Activated CD4-positive, alpha-beta memory T cell treated with anti-CD3 and anti-CD28 coated beads, Interleukin-2, amount 10 ng/mL, durations not matched to agents 7 days and 5 days (primary cell): Measurements from ENCODE around the gene SCART1. TPM values are rescaled to one million over a fixed set of nuclear protein-coding genes. Genes with fewer than 3 reads are reported as not detected.

Experiments
- CTCF ChIA-PET: fragments of 350-600 bp; sonication (Branson Sonifier 250); formaldehyde crosslinking; loops from one replicate; lab custom pipeline; 2021; ENCODE audit warnings: antibody characterized with exemption, inconsistent platforms; lab: Charles Lee
- POLR2A ChIA-PET: fragments of 350-600 bp; sonication (Branson Sonifier 250); formaldehyde crosslinking; loops from one replicate; lab custom pipeline; 2021; ENCODE audit warnings: antibody characterized with exemption; lab: Charles Lee
- DNase-seq: peaks from one replicate; pipeline ENCODE4 v3.0.0-alpha.2; 2020
- H3K27ac Mint-ChIP-seq: one replicate; pipeline ENCODE4 v1.8.0; 2021; ENCODE audit warnings: mild to moderate bottlenecking, mixed read lengths
- H3K27me3 Mint-ChIP-seq: one replicate; pipeline ENCODE4 v1.8.0; 2021; ENCODE audit warnings: mixed read lengths
- H3K36me3 Mint-ChIP-seq: one replicate; pipeline ENCODE4 v1.8.0; 2021; ENCODE audit warnings: low read depth, mixed read lengths
- H3K4me1 Mint-ChIP-seq: one replicate; pipeline ENCODE4 v1.8.0; 2021; ENCODE audit warnings: mixed read lengths
- H3K4me3 Mint-ChIP-seq: one replicate; pipeline ENCODE4 v1.8.0; 2021; ENCODE audit warnings: mild to moderate bottlenecking, mixed read lengths
- H3K9me3 Mint-ChIP-seq: one replicate; pipeline ENCODE4 v1.8.0; 2021; ENCODE audit warnings: mixed read lengths
- total RNA-seq, 2 experiments: library from RNA; stranded (reverse); gene quantifications; one replicate each; pipeline ENCODE4 v1.2.3, GENCODE V29; 2021

SCART1 gene
- total RNA-seq, 2 experiments from 2014 or later: 15.3 to 15.4 TPM

GRCh38 chr10:133451346-133451745, 2.4 kb upstream of the SCART1 start:
- Mint-ChIP-seq H3K27ac (no peak overlapping the region), H3K27me3 (peaks cover 20% of the 10 kb centered on the region), H3K36me3 (peaks cover 25% of the 10 kb centered on the region), H3K9me3 (peaks cover 28% of the 10 kb centered on the region), H3K4me3 (no peak overlapping the region), H3K4me1 (peaks cover 2% of the 10 kb centered on the region)
- no peak for DNase-seq
- ChIA-PET CTCF (interaction anchor here (1.2 to 1.4 kb wide), 2 partner anchors 13 to 69 kb away, joined by 4 to 5 read pairs; no protein-coding TSS in a partner anchor), POLR2A (interaction anchor here (1.2 kb wide), 1 partner anchor 9 kb away, joined by 3 read pairs; no protein-coding TSS in a partner anchor)

GRCh38 chr10:133452453-133452852, 1.3 kb upstream of the SCART1 start:
- H3K27ac Mint-ChIP-seq: no peak overlapping the region
- peaks cover 17% of the 10 kb centered on the region for H3K36me3 Mint-ChIP-seq
- H3K4me3 Mint-ChIP-seq: no peak overlapping the region
- H3K4me1 Mint-ChIP-seq: peaks cover 2% of the 10 kb centered on the region
- peaks cover 18% of the 10 kb centered on the region for H3K27me3 Mint-ChIP-seq
- peaks cover 20% of the 10 kb centered on the region for H3K9me3 Mint-ChIP-seq
- ChIA-PET CTCF (no interaction called here), POLR2A (no interaction called here)
- DNase-seq: no peak

- Mint-ChIP-seq H3K4me1 (peaks cover 2% of the 10 kb centered on the region), H3K27ac (no peak overlapping the region), H3K36me3 (peaks cover 2% of the 10 kb centered on the region), H3K9me3 (peaks cover 2% of the 10 kb centered on the region), H3K27me3 (peaks cover 6% of the 10 kb centered on the region), H3K4me3 (peak overlapping the region; percentile 32)
- no peak for DNase-seq
- ChIA-PET CTCF (interaction anchor here (1.0 kb wide), 1 partner anchor 16 kb away, joined by 3 read pairs; no protein-coding TSS in a partner anchor), POLR2A (no interaction called here)
These were observed 604 bp downstream of the SCART1 start for GRCh38 chr10:133454204-133454893.

- no peaks in the 10 kb centered on the region for H3K36me3 Mint-ChIP-seq
- no peak overlapping the region for H3K4me3 Mint-ChIP-seq
- ChIA-PET POLR2A (no interaction called here), CTCF (no interaction called here)
- DNase-seq: no peak
- peaks cover 2% of the 10 kb centered on the region for H3K4me1 Mint-ChIP-seq
- no peak overlapping the region for H3K27ac Mint-ChIP-seq
- no peaks in the 10 kb centered on the region for H3K9me3 Mint-ChIP-seq
- H3K27me3 Mint-ChIP-seq: peaks cover 4% of the 10 kb centered on the region
These were observed 1.5 kb downstream of the SCART1 start for GRCh38 chr10:133455196-133455595.

- no peaks in the 10 kb centered on the region for H3K9me3 Mint-ChIP-seq
- H3K4me3 Mint-ChIP-seq: no peak overlapping the region
- peak; percentile 14 for DNase-seq
- ChIA-PET POLR2A (no interaction called here), CTCF (no interaction called here)
- H3K36me3 Mint-ChIP-seq: no peaks in the 10 kb centered on the region
- H3K27ac Mint-ChIP-seq: no peak overlapping the region
- peaks cover 4% of the 10 kb centered on the region for H3K27me3 Mint-ChIP-seq
- peaks cover 2% of the 10 kb centered on the region for H3K4me1 Mint-ChIP-seq
These were observed 1.9 kb downstream of the SCART1 start for GRCh38 chr10:133455611-133456031.

DNA sequence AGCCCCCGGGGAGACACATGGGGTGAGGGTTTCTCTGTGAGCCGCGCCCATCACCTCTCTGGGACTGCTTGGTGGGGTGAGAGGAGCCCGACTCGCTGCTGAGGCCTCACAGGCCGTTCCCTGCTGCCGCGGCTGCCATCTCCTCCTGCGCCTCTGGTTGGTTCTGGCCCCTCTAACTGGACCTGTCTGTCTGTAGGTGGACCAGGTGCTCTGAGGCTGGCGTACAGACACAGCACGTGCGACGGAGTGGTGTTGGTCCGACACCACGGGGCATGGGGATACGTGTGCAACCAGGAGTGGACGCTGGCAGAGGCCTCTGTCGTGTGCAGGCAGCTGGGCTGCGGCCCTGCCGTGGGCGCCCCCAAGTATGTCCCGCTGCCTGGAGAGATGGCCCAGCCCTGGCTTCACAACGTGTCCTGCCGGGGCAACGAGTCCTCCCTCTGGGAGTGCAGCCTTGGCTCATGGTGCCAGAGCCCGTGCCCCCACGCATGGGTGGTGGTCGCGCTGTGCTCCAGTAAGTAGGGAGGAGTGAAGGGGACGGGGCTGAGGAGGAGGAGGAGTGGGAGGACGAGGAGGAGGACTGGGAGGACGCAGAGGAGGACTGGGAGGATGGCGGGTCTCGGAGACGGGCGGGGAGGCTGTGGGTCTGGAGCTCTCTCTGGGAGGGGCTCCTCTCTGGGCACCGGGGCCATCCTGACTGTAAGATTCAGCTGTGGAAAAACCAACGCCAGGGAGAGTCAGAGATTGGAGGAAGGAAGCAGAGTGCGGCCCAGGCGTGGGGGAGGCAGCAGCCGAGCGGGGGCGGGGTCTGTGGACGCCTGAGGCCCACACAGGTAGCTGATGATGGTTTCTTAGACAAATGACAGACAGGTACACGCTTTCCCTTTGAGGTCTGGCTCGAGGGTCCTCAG, 2.6 kb downstream of the SCART1 start:
- DNase-seq: no peak

DNA sequence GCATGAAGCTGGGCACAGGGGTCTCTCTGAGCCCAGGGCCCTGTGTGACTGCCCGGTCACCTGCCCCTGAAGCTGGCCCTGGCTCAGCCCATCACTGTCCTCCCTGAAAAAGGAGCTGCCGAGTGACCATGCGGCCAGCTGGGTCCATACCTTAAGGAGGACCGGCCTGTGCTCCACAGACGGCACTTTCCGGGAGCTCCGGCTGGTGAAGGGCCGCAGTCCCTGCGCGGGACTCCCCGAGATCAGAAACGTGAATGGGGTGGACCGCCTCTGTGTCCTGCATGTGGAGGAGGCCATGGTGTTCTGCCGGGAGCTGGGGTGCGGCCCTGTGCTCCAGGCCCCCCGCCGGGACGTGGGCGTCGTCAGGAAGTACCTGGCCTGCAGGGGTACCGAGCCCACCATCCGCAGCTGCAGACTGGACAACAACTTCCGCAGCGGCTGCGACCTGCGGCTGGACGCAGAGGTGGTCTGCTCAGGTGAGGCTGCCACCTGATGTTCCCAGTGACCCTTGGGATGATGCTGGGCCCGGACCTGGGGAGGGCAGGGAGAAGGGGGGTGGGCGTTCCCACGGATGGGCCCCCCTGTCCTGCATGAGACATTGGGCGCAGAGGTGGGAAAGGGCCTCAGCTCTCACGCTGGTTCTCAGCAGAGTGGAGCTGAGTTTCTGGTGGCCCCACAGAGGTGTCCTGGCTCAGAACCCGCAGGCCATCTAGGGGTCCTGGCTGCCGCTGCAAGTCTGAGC, 3.5 kb downstream of the SCART1 start:
- ChIA-PET POLR2A (interaction anchor here (0.8 kb wide), 1 partner anchor 9 kb away, joined by 4 read pairs; no protein-coding TSS in a partner anchor), CTCF (no interaction called here)
- H3K27me3 Mint-ChIP-seq: peaks cover 4% of the 10 kb centered on the region
- DNase-seq: peak; percentile 12
- no peaks in the 10 kb centered on the region for H3K36me3 Mint-ChIP-seq
- peaks cover 2% of the 10 kb centered on the region for H3K4me1 Mint-ChIP-seq
- H3K9me3 Mint-ChIP-seq: no peaks in the 10 kb centered on the region
- H3K4me3 Mint-ChIP-seq: no peak overlapping the region
- no peak overlapping the region for H3K27ac Mint-ChIP-seq

More for the DNA sequence above, 2.6 kb downstream of the SCART1 start:
- Mint-ChIP-seq H3K4me1 (peaks cover 2% of the 10 kb centered on the region), H3K27me3 (peaks cover 4% of the 10 kb centered on the region), H3K36me3 (no peaks in the 10 kb centered on the region), H3K27ac (no peak overlapping the region), H3K9me3 (no peaks in the 10 kb centered on the region), H3K4me3 (no peak overlapping the region)
- CTCF ChIA-PET: no interaction called here
- POLR2A ChIA-PET: interaction anchor here (0.8 kb wide), 1 partner anchor 10 kb away, joined by 4 read pairs; no protein-coding TSS in a partner anchor

- H3K9me3 Mint-ChIP-seq: no peaks in the 10 kb centered on the region
- H3K27me3 Mint-ChIP-seq: peaks cover 3% of the 10 kb centered on the region
- no peaks in the 10 kb centered on the region for H3K36me3 Mint-ChIP-seq
- ChIA-PET CTCF (no interaction called here), POLR2A (no interaction called here)
- peaks cover 2% of the 10 kb centered on the region for H3K4me1 Mint-ChIP-seq
- no peak for DNase-seq
- no peak overlapping the region for H3K4me3 Mint-ChIP-seq
- no peak overlapping the region for H3K27ac Mint-ChIP-seq
These were observed 4.4 kb downstream of the SCART1 start for GRCh38 chr10:133458021-133458709.

DNA sequence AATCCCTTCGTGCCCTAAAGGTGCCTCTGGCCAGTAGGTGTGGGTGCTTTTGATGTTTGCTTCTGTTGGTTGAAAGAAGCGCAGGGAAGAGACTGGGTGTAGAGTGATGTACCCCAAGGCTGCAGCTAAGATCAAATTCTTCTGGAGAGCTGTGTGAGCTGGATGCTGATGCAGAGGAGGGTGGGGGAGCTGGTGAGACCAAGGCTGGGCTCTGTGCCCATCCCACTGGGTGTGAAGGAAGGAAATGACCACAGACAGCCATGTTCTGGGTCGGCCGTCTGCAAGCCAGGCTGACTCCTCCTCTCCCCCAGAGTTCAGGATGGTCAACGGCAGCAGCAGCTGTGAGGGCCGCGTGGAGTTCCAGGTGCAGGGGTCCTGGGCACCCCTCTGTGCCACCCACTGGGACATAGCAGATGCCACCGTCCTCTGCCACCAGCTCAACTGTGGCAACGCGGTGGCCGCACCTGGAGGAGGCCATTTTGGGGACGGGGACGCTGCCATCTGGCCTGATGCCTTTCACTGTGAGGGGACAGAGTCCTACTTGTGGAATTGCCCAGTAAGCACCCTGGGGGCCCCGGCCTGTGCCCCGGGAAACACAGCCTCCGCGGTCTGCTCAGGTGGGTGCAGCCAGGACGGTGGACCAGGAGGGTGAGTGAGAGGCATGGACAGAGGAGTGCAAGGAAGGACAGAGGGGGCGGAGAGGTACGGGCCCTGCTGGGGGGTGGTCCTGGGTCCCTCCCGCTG, 5.1 kb downstream of the SCART1 start:
- no peak overlapping the region for H3K4me3 Mint-ChIP-seq
- no peak overlapping the region for H3K27ac Mint-ChIP-seq
- no peaks in the 10 kb centered on the region for H3K36me3 Mint-ChIP-seq
- POLR2A ChIA-PET: no interaction called here
- no peak for DNase-seq
- no peaks in the 10 kb centered on the region for H3K4me1 Mint-ChIP-seq
- no peaks in the 10 kb centered on the region for H3K27me3 Mint-ChIP-seq
- CTCF ChIA-PET: no interaction called here
- H3K9me3 Mint-ChIP-seq: no peaks in the 10 kb centered on the region

- no peaks in the 10 kb centered on the region for H3K9me3 Mint-ChIP-seq
- no peaks in the 10 kb centered on the region for H3K36me3 Mint-ChIP-seq
- no peaks in the 10 kb centered on the region for H3K27me3 Mint-ChIP-seq
- no peak overlapping the region for H3K27ac Mint-ChIP-seq
- ChIA-PET CTCF (interaction anchor here (0.6 kb wide), 1 partner anchor 12 kb away, joined by 3 read pairs; no protein-coding TSS in a partner anchor), POLR2A (no interaction called here)
- no peak for DNase-seq
- H3K4me3 Mint-ChIP-seq: no peak overlapping the region
- H3K4me1 Mint-ChIP-seq: no peaks in the 10 kb centered on the region
These were observed 5.9 kb downstream of the SCART1 start for GRCh38 chr10:133459454-133460207.

DNA sequence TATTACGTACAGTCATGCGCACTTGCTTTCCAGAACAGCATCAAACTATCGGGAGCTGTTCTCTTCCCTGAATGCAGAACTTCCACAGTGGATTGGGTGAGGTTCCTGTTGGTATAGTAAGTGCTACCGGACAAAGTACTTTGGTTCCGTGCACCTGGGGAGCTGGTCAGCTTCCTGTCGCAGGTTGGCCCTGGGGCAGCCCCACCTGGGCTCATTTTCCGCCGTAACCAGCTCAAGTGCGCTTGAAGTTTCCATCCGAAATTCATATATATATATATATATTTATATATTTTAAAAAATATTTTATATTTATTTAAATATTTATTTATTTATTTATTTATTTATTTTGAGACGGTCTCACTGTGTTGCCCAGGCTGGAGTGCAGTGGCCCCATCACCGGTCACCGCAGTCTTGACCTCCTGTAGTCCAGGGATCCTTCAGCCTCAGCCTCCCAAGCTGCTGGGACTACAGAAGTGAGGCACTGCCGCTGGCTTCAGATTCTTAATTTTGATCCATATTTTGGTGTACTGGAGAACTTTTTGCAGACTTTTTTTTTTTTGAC, 6.5 kb downstream of the SCART1 start:
- POLR2A ChIA-PET: no interaction called here
- Mint-ChIP-seq H3K4me1 (no peaks in the 10 kb centered on the region), H3K27ac (no peak overlapping the region), H3K4me3 (no peak overlapping the region), H3K27me3 (no peaks in the 10 kb centered on the region), H3K36me3 (no peaks in the 10 kb centered on the region), H3K9me3 (no peaks in the 10 kb centered on the region)
- no peak for DNase-seq
- CTCF ChIA-PET: interaction anchor here (0.6 kb wide), 1 partner anchor 11 kb away, joined by 3 read pairs; no protein-coding TSS in a partner anchor
